Right atrium auricular region (tissue), 2 donors: ENCODE measurements around the gene KCNJ11. TPM values are rescaled to one million over a fixed set of nuclear protein-coding genes. Genes with fewer than 3 reads are reported as not detected.

Experiments
- DNase-seq: peaks from one replicate; pipeline ENCODE4 v3.0.0-alpha.2; 2019; ENCODE audit warnings: low spot score
- H3K27ac ChIP-seq, 2 donors: fragments of 200-600 bp; sonication (generic); 1 replicate in 1 of 2; 2 replicates in 1 of 2; pipeline ENCODE4 v1.5.1; 2016 to 2019
- H3K27me3 ChIP-seq, 2 donors: fragments of 200-600 bp; sonication (generic); one replicate each; pipeline versions ENCODE4 v1.5.1 to v1.6.0; 2017 to 2019
- H3K36me3 ChIP-seq: fragments of 200-600 bp; sonication (generic); one replicate; pipeline ENCODE4 v1.5.1; 2016
- H3K4me1 ChIP-seq, 2 donors: fragments of 200-600 bp; sonication (generic); one replicate each; pipeline versions ENCODE4 v1.5.1 to v1.6.0; 2017 to 2019
- H3K4me3 ChIP-seq, 2 donors: fragments of 200-600 bp; sonication (generic); 1 replicate in 1 of 2; 2 replicates in 1 of 2; pipeline ENCODE4 v1.5.1; 2017 to 2019; ENCODE audit warnings: mild to moderate bottlenecking in 1 of 2, moderate library complexity in 1 of 2
- H3K9me3 ChIP-seq, 2 donors: fragments of 200-600 bp; sonication (generic); one replicate each; pipeline ENCODE4 v1.5.1; 2019
- CTCF ChIP-seq, 2 donors: fragments of 200-600 bp; sonication (generic); IDR thresholded peaks; one replicate each; pipeline ENCODE4 v1.5.1; 2019; ENCODE audit warnings: antibody characterized with exemption in 2 of 2
- total RNA-seq, 2 donors: library from RNA; depleted of rRNA; stranded (reverse); fragments of >200 nt; gene quantifications; one replicate each; pipeline ENCODE4 v1.1.0, GENCODE V29; 2016

The KCNJ11 gene
- total RNA-seq, 2 donors from 2014 or later = 18.7 to 19.5 TPM

GRCh38 chr11:17389211-17389956 lies 925 bp upstream of the KCNJ11 start:
- H3K27ac ChIP-seq = peak overlapping the region; percentile 77 to 83
- TF ChIP-seq CTCF (IDR thresholded peaks at IDR 0.05) = peak; percentile 76 to 89

GRCh38 chr11:17387811-17388210 lies 648 bp downstream of the KCNJ11 start:
- Histone ChIP-seq H3K4me1 (peaks cover 0 to 45% of the 10 kb centered on the region in 2 donors), H3K27ac (peak overlapping the region in 1 of 2 donors; percentile 77), H3K36me3 (no peaks in the 10 kb centered on the region), H3K4me3 (no peak overlapping the region), H3K27me3 (peaks cover 0 to 3% of the 10 kb centered on the region in 2 donors), H3K9me3 (no peaks in the 10 kb centered on the region)
- no peak for TF ChIP-seq CTCF (IDR thresholded peaks at IDR 0.05)
- no peak for DNase-seq

More at GRCh38 chr11:17389211-17389956, 925 bp upstream of the KCNJ11 start:
- no peak for DNase-seq
- H3K4me3 ChIP-seq = peak overlapping the region; percentile 54 to 57
- no peaks in the 10 kb centered on the region for H3K27me3 ChIP-seq
- no peaks in the 10 kb centered on the region for H3K36me3 ChIP-seq
- H3K4me1 ChIP-seq = peaks cover 0 to 32% of the 10 kb centered on the region in 2 donors
- no peaks in the 10 kb centered on the region for H3K9me3 ChIP-seq

- H3K36me3 ChIP-seq = no peaks in the 10 kb centered on the region
- H3K27ac ChIP-seq = peak overlapping the region; percentile 83 to 93
- no peak for TF ChIP-seq CTCF (IDR thresholded peaks at IDR 0.05)
- H3K27me3 ChIP-seq = peaks cover 0 to 3% of the 10 kb centered on the region in 2 donors
- no peak for DNase-seq
- H3K4me1 ChIP-seq = peaks cover 0 to 45% of the 10 kb centered on the region in 2 donors
- H3K4me3 ChIP-seq = no peak overlapping the region
- H3K9me3 ChIP-seq = no peaks in the 10 kb centered on the region
Observed at GRCh38 chr11:17387254-17387653, 1.2 kb downstream of the KCNJ11 start.

GRCh38 chr11:17386331-17387084 lies 2.0 kb downstream of the KCNJ11 start:
- Histone ChIP-seq H3K36me3 (no peaks in the 10 kb centered on the region), H3K4me3 (peak overlapping the region; percentile 21 to 36), H3K27ac (peak overlapping the region; percentile 83 to 93), H3K4me1 (peaks cover 0 to 45% of the 10 kb centered on the region in 2 donors), H3K9me3 (no peaks in the 10 kb centered on the region), H3K27me3 (peaks cover 0 to 3% of the 10 kb centered on the region in 2 donors)
- DNase-seq = no peak
- TF ChIP-seq CTCF (IDR thresholded peaks at IDR 0.05) = peak; percentile 52 to 64

GRCh38 chr11:17385926-17386325 lies 2.5 kb downstream of the KCNJ11 start:
- peak overlapping the region; percentile 21 to 36 for H3K4me3 ChIP-seq

More at GRCh38 chr11:17385926-17386325, 2.5 kb downstream of the KCNJ11 start:
- TF ChIP-seq CTCF (IDR thresholded peaks at IDR 0.05) = no peak
- Histone ChIP-seq H3K4me1 (peaks cover 0 to 45% of the 10 kb centered on the region in 2 donors), H3K27ac (peak overlapping the region; percentile 83 to 93), H3K9me3 (no peaks in the 10 kb centered on the region), H3K36me3 (no peaks in the 10 kb centered on the region), H3K27me3 (peaks cover 0 to 3% of the 10 kb centered on the region in 2 donors)
- no peak for DNase-seq
